OCI-LY1 (cell line): ENCODE results near the gene GUSB.

Source experiments
- H2AFZ ChIP-seq: fragments of 200-600 bp; sonication (generic), shearing (Covaris generic); 2 replicates; pipeline ENCODE4 v1.6.0; 2014; ENCODE audit warnings: antibody characterized with exemption, mild to moderate bottlenecking, low read length
- H3F3A ChIP-seq: fragments of 200-600 bp; sonication (generic), shearing (Covaris generic); 2 replicates; pipeline ENCODE4 v1.6.0; 2014; ENCODE audit warnings: mild to moderate bottlenecking, antibody characterized with exemption, low read length, moderate library complexity; ENCODE audit not compliant: insufficient read depth
- H3K27ac ChIP-seq: fragments of 200-600 bp; sonication (generic); 2 replicates; pipeline ENCODE4 v1.5.1; 2014; ENCODE audit warnings: low read length, mixed run types, mild to moderate bottlenecking, low read depth; ENCODE audit not compliant: poor library complexity, severe bottlenecking
- H3K27me3 ChIP-seq: fragments of 200-600 bp; sonication (generic); 2 replicates; pipeline ENCODE4 v1.6.0; 2014; ENCODE audit warnings: antibody characterized with exemption, mild to moderate bottlenecking, low read length, moderate library complexity; ENCODE audit not compliant: insufficient read depth
- H3K36me3 ChIP-seq: fragments of 200-600 bp; sonication (generic); 2 replicates; pipeline ENCODE4 v1.6.1; 2014; ENCODE audit warnings: mild to moderate bottlenecking, antibody characterized with exemption, low read length, moderate library complexity, mixed read lengths; ENCODE audit not compliant: insufficient read depth
- H3K4me1 ChIP-seq: fragments of 200-600 bp; sonication (generic); 2 replicates; pipeline ENCODE4 v1.5.1; 2014; ENCODE audit warnings: mild to moderate bottlenecking, low read length, moderate library complexity; ENCODE audit not compliant: insufficient read depth, severe bottlenecking
- H3K4me2 ChIP-seq: fragments of 200-600 bp; sonication (generic), shearing (Covaris generic); 2 replicates; pipeline ENCODE4 v1.6.1; 2014; ENCODE audit warnings: low read length
- H3K4me3 ChIP-seq: fragments of 200-600 bp; sonication (generic); 2 replicates; pipeline ENCODE4 v1.5.1; 2014; ENCODE audit warnings: low read length, low read depth, mild to moderate bottlenecking, mixed read lengths; ENCODE audit not compliant: poor library complexity, severe bottlenecking
- H3K79me2 ChIP-seq: fragments of 200-600 bp; shearing (Covaris generic); 2 replicates; pipeline ENCODE4 v1.6.1; 2016; ENCODE audit warnings: mixed run types, low read length, mixed read lengths; ENCODE audit not compliant: insufficient read depth
- H3K9ac ChIP-seq: fragments of 200-600 bp; sonication (generic), shearing (Covaris generic); 2 replicates; pipeline ENCODE4 v1.6.1; 2014; ENCODE audit warnings: mild to moderate bottlenecking, low read length, mixed read lengths
- H3K9me2 ChIP-seq: fragments of 200-600 bp; sonication (generic), shearing (Covaris generic); 2 replicates; pipeline ENCODE4 v1.6.1; 2014; ENCODE audit warnings: low read depth, mild to moderate bottlenecking, low read length, mixed read lengths
- H3K9me3 ChIP-seq: fragments of 200-600 bp; shearing (Covaris generic); 2 replicates; pipeline ENCODE4 v1.6.1; 2014; ENCODE audit warnings: low read length, mixed read lengths
- H4K20me1 ChIP-seq: fragments of 200-600 bp; sonication (generic), shearing (Covaris generic); 2 replicates; pipeline ENCODE4 v1.6.0; 2016; ENCODE audit warnings: mild to moderate bottlenecking, low read length; ENCODE audit not compliant: insufficient read depth
- EZH2 ChIP-seq: fragments of 200-600 bp; sonication (generic), shearing (Covaris generic); IDR thresholded peaks from 2 replicates; pipeline ENCODE4 v1.8.0; 2017; ENCODE audit warnings: borderline replicate concordance, mixed run types, mild to moderate bottlenecking, antibody characterized with exemption, low read length, moderate library complexity, mixed read lengths
- TF ChIP-seq, protein P1 (sequence below): fragments of 200-600 bp; sonication (generic), shearing (Covaris generic); IDR thresholded peaks from 2 replicates; pipeline ENCODE4 v1.5.1; 2017; ENCODE audit warnings: mild to moderate bottlenecking, antibody characterized with exemption, low read length, moderate library complexity, mixed read lengths

Gene GUSB

GRCh38 chr7:65912237-65912636 is 69.8 kb downstream of the GUSB start:
- H4K20me1 ChIP-seq: no peaks in the 10 kb centered on the region
- peaks cover 16% of the 10 kb centered on the region; the same call in 1 of the 2 replicates for H3K79me2 ChIP-seq

More at GRCh38 chr7:65912237-65912636, 69.8 kb downstream of the GUSB start:
- Histone ChIP-seq H3K9me2 (no peaks in the 10 kb centered on the region), H2AFZ (no peak overlapping the region), H3K27ac (no peak overlapping the region), H3K27me3 (no peaks in the 10 kb centered on the region), H3K9me3 (no peaks in the 10 kb centered on the region), H3F3A (no peaks in the 10 kb centered on the region), H3K36me3 (no peaks in the 10 kb centered on the region), H3K4me1 (peaks cover 13% of the 10 kb centered on the region), H3K4me3 (no peak overlapping the region), H3K9ac (no peak overlapping the region), H3K4me2 (no peak overlapping the region)
- TF ChIP-seq EZH2: no peak
- TF ChIP-seq, protein P1, sequence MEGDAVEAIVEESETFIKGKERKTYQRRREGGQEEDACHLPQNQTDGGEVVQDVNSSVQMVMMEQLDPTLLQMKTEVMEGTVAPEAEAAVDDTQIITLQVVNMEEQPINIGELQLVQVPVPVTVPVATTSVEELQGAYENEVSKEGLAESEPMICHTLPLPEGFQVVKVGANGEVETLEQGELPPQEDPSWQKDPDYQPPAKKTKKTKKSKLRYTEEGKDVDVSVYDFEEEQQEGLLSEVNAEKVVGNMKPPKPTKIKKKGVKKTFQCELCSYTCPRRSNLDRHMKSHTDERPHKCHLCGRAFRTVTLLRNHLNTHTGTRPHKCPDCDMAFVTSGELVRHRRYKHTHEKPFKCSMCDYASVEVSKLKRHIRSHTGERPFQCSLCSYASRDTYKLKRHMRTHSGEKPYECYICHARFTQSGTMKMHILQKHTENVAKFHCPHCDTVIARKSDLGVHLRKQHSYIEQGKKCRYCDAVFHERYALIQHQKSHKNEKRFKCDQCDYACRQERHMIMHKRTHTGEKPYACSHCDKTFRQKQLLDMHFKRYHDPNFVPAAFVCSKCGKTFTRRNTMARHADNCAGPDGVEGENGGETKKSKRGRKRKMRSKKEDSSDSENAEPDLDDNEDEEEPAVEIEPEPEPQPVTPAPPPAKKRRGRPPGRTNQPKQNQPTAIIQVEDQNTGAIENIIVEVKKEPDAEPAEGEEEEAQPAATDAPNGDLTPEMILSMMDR: no peak
